HCT116 (cell line): Measurements from ENCODE around the gene SRGAP3. TPM values are rescaled to one million over a fixed set of nuclear protein-coding genes. Genes with fewer than 3 reads are reported as not detected.

Source experiments
- ATAC-seq: fragments of 200-7000 bp; cut with Tn5 transposase; 2 replicates; pipeline ENCODE4 v1.9.1; 2020; ENCODE audit warnings: mild to moderate bottlenecking, moderate library complexity
- BruUV-seq: library from RNA; stranded (reverse); fragments of 400-500 nt; replicated peaks from 2 replicates; lab custom pipeline; 2021; lab: Mats Ljungman, UMichigan
- CTCF ChIA-PET: fragments of 300-600 bp; sonication (Branson Sonifier 250); formaldehyde crosslinking; loops from one replicate; lab custom pipeline; 2021; ENCODE audit warnings: antibody characterized with exemption; lab: Charles Lee
- POLR2A ChIA-PET: fragments of 300-600, 350-600 bp; sonication (Branson Sonifier 250); formaldehyde crosslinking; loops from one replicate; lab custom pipeline; 2021; ENCODE audit warnings: antibody characterized with exemption; lab: Charles Lee
- RAD21 ChIA-PET, 2 experiments: fragments of 300-600 bp; sonication (Branson Sonifier 250); formaldehyde crosslinking; loops; one replicate each; lab custom pipeline; 2023; ENCODE audit warnings: low total read pairs in 2 of 2; ENCODE audit not compliant: uncharacterized antibody in 2 of 2, unreplicated experiment in 2 of 2, low non-redundant PET in 1 of 2; lab: Charles Lee
- DNase-seq: peaks from one replicate; pipeline ENCODE4 v3.0.0-alpha.2; 2010; ENCODE audit warnings: low read depth, low spot score
- H2AFZ ChIP-seq: fragments of 200-600 bp; shearing (Covaris generic), sonication (generic); 2 replicates; pipeline ENCODE4 v1.6.1; 2017; ENCODE audit warnings: low read depth, mixed run types, mixed read lengths, antibody characterized with exemption, low read length; ENCODE audit not compliant: poor library complexity, severe bottlenecking
- H3K27ac ChIP-seq: 2 replicates; pipeline ENCODE4 v1.5.1; 2012; ENCODE audit warnings: low read depth, low read length
- H3K27me3 ChIP-seq: fragments of 200-600 bp; sonication (generic); 2 replicates; pipeline ENCODE4 v1.6.1; 2016; ENCODE audit warnings: mixed run types, low read length, mixed read lengths; ENCODE audit not compliant: insufficient read depth
- H3K36me3 ChIP-seq, 2 experiments: fragments of 200-500 bp in 1 of 2; fragments of 200-600 bp in 1 of 2; sonication (Bioruptor generic) in 1 of 2; sonication (generic) in 1 of 2; 2 replicates each; pipeline versions ENCODE4 v1.5.1 to v1.6.1; 2014 to 2016; ENCODE audit warnings: low read length in 2 of 2, inconsistent platforms in 1 of 2, mixed read lengths in 1 of 2, mixed run types in 1 of 2; ENCODE audit not compliant: insufficient read depth in 2 of 2, control insufficient read depth in 1 of 2
- H3K4me1 ChIP-seq, 2 experiments: fragments of 200-600 bp in 1 of 2; sonication (generic) in 1 of 2; 2 replicates each; pipeline versions ENCODE4 v1.5.1 to v1.6.1; 2012 to 2017; ENCODE audit warnings: low read length in 2 of 2, inconsistent platforms in 1 of 2, mild to moderate bottlenecking in 1 of 2, mixed read lengths in 1 of 2, mixed run types in 1 of 2, moderate library complexity in 1 of 2; ENCODE audit not compliant: insufficient read depth in 2 of 2, control insufficient read depth in 1 of 2
- H3K4me2 ChIP-seq: fragments of 200-600 bp; sonication (generic); 2 replicates; pipeline ENCODE4 v1.6.1; 2017; ENCODE audit warnings: mixed run types, low read length, mixed read lengths
- H3K4me3 ChIP-seq, 2 experiments: fragments of 200-600 bp in 1 of 2; sonication (generic) in 1 of 2; replicated peaks in 1 of 2; 2 replicates each; pipeline ENCODE4 v1.5.1; 2011 to 2016; ENCODE audit warnings: low read length in 2 of 2, control low read depth in 1 of 2, low read depth in 1 of 2, mild to moderate bottlenecking in 1 of 2, mixed read lengths in 1 of 2, mixed run types in 1 of 2
- H3K79me2 ChIP-seq: fragments of 200-600 bp; sonication (generic); 2 replicates; pipeline ENCODE4 v1.6.1; 2017; ENCODE audit warnings: mild to moderate bottlenecking, mixed run types, low read length, moderate library complexity, mixed read lengths; ENCODE audit not compliant: insufficient read depth
- H3K9ac ChIP-seq: fragments of 200-600 bp; sonication (generic); 2 replicates; pipeline ENCODE4 v1.6.1; 2016; ENCODE audit warnings: low read length, mixed read lengths
- H3K9me2 ChIP-seq: fragments of 200-600 bp; sonication (generic), shearing (Covaris generic); 2 replicates; pipeline ENCODE4 v1.6.1; 2017; ENCODE audit warnings: mixed run types, mild to moderate bottlenecking, moderate library complexity; ENCODE audit not compliant: insufficient read depth
- H3K9me3 ChIP-seq, 2 experiments: fragments of 200-500 bp in 1 of 2; fragments of 200-600 bp in 1 of 2; sonication (Bioruptor generic) in 1 of 2; sonication (generic) in 1 of 2; 2 replicates each; pipeline ENCODE4 v1.6.1; 2014 to 2017; ENCODE audit warnings: low read length in 2 of 2, mixed read lengths in 2 of 2, inconsistent platforms in 1 of 2, low read depth in 1 of 2, mild to moderate bottlenecking in 1 of 2, mixed run types in 1 of 2, moderate library complexity in 1 of 2; ENCODE audit not compliant: control insufficient read depth in 1 of 2, insufficient read depth in 1 of 2
- H4K20me1 ChIP-seq: fragments of 200-600 bp; sonication (generic), shearing (Covaris generic); 2 replicates; pipeline ENCODE4 v1.6.1; 2017; ENCODE audit warnings: mixed run types, mild to moderate bottlenecking, moderate library complexity; ENCODE audit not compliant: insufficient read depth
- EGR1 ChIP-seq: IDR thresholded peaks from 2 replicates; pipeline ENCODE4 v1.6.1; 2012; ENCODE audit warnings: low read depth
- ELF1 ChIP-seq: IDR thresholded peaks from 2 replicates; pipeline ENCODE4 v1.6.1; 2012; ENCODE audit warnings: low read depth, borderline replicate concordance
- EZH2phosphoT487 ChIP-seq: fragments of 200-600 bp; IDR thresholded peaks from 2 replicates; pipeline ENCODE4 v1.6.1; 2018; ENCODE audit warnings: antibody characterized with exemption, borderline replicate concordance
- FOSL1 ChIP-seq: IDR thresholded peaks from 2 replicates; pipeline ENCODE4 v1.6.1; 2012; ENCODE audit warnings: low read depth
- JUND ChIP-seq: IDR thresholded peaks from 2 replicates; pipeline ENCODE4 v1.6.1; 2012
- POLR2A ChIP-seq: IDR thresholded peaks from 2 replicates; pipeline ENCODE4 v1.7.0; 2011; ENCODE audit warnings: borderline replicate concordance; ENCODE audit not compliant: insufficient read depth, insufficient read length; ENCODE audit errors: extremely low read depth
- TCF7L2 ChIP-seq: IDR thresholded peaks from 2 replicates; pipeline ENCODE4 v1.7.0; 2011; ENCODE audit warnings: borderline replicate concordance, inconsistent platforms; ENCODE audit not compliant: insufficient read depth, insufficient read length; ENCODE audit errors: extremely low read depth
- ZFX ChIP-seq: fragments of 450-650 bp; IDR thresholded peaks from 2 replicates; pipeline ENCODE4 v1.6.1; 2017
- ZNF274 ChIP-seq: fragments of 200-500 bp; sonication (Bioruptor generic); IDR thresholded peaks from 2 replicates; pipeline ENCODE4 v1.6.1; 2014; ENCODE audit warnings: mild to moderate bottlenecking, low read depth, low read length, inconsistent platforms
- intact Hi-C: fragments of 100-400 bp; cut with micrococcal nuclease; formaldehyde crosslinking; loops from 2 replicates; pipeline ENCODE4 v1.10.0; 2022
- total RNA-seq: library from RNA; stranded (reverse); gene quantifications from one replicate; pipeline ENCODE4 v1.2.1, GENCODE V29; 2021; ENCODE audit not compliant: unreplicated experiment
- TF ChIP-seq, protein P1 (sequence below): IDR thresholded peaks from 2 replicates; pipeline ENCODE4 v1.6.1; 2011; ENCODE audit warnings: mild to moderate bottlenecking, low read length, moderate library complexity; ENCODE audit not compliant: insufficient replicate concordance; ENCODE audit errors: extremely low read depth
- TF ChIP-seq, protein P2 (sequence below): IDR thresholded peaks from 2 replicates; pipeline ENCODE4 v1.6.1; 2012

The SRGAP3 gene
- total RNA-seq, 1 experiment from 2014 or later = 8.3 TPM

DNA sequence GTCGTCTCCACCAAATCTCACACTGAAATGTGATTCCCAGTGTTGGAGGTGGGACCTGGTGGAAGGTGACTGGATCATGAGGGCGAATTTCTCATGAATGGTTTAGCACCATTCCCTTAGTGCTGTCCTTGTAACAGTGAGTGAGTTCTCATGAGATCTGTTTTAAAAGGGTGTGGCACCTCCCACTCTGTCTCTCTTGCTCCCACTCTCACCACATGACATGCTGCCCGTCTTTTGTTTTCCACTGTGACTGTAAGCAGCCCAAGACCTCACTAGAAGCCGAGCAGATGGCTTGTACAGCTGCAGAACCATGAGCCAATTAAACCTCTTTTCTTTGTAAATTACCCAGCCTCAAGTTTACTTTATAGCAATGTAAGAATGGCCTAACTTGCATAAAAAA is 307.3 kb downstream of the SRGAP3 start:
- Histone ChIP-seq H2AFZ (no peak overlapping the region), H3K4me3 (no peak overlapping the region), H3K9ac (no peak overlapping the region), H3K27me3 (no peaks in the 10 kb centered on the region), H3K27ac (no peak overlapping the region), H3K4me1 (peaks cover 6 to 15% of the 10 kb centered on the region in 2 experiments), H3K36me3 (peaks cover 2 to 36% of the 10 kb centered on the region in 2 experiments; a peak in 3 of 4 replicates), H3K4me2 (no peak overlapping the region), H4K20me1 (no peaks in the 10 kb centered on the region), H3K79me2 (peaks cover 10% of the 10 kb centered on the region), H3K9me3 (no peaks in the 10 kb centered on the region), H3K9me2 (no peaks in the 10 kb centered on the region)
- ATAC-seq (no peak), DNase-seq (no peak)
- BruUV-seq = no TSS peak
- intact Hi-C loops = no loop called here
- ChIA-PET CTCF (no interaction called here), RAD21 (no interaction called here), POLR2A (no interaction called here)
- TF ChIP-seq JUND = no peak
- TF ChIP-seq TCF7L2 = no peak
- no peak for TF ChIP-seq ZNF274
- TF ChIP-seq FOSL1 = no peak
- TF ChIP-seq, protein P1, sequence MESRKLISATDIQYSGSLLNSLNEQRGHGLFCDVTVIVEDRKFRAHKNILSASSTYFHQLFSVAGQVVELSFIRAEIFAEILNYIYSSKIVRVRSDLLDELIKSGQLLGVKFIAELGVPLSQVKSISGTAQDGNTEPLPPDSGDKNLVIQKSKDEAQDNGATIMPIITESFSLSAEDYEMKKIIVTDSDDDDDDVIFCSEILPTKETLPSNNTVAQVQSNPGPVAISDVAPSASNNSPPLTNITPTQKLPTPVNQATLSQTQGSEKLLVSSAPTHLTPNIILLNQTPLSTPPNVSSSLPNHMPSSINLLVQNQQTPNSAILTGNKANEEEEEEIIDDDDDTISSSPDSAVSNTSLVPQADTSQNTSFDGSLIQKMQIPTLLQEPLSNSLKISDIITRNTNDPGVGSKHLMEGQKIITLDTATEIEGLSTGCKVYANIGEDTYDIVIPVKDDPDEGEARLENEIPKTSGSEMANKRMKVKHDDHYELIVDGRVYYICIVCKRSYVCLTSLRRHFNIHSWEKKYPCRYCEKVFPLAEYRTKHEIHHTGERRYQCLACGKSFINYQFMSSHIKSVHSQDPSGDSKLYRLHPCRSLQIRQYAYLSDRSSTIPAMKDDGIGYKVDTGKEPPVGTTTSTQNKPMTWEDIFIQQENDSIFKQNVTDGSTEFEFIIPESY = no peak
- TF ChIP-seq ELF1 = no peak
- TF ChIP-seq EZH2phosphoT487 = no peak
- TF ChIP-seq POLR2A = no peak
- TF ChIP-seq ZFX = no peak
- TF ChIP-seq, protein P2, sequence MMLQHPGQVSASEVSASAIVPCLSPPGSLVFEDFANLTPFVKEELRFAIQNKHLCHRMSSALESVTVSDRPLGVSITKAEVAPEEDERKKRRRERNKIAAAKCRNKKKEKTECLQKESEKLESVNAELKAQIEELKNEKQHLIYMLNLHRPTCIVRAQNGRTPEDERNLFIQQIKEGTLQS = no peak
- no peak for TF ChIP-seq EGR1
